ENCODE data around the gene SLC12A7. TPM values are rescaled to one million over a fixed set of nuclear protein-coding genes. Genes with fewer than 3 reads are reported as not detected.
A peak's percentile ranks its signal among the peaks of the same experiment; 100 is the strongest.

SLC12A7 gene
- polyA plus RNA-seq, 1 donor: 76.6 TPM

DNA sequence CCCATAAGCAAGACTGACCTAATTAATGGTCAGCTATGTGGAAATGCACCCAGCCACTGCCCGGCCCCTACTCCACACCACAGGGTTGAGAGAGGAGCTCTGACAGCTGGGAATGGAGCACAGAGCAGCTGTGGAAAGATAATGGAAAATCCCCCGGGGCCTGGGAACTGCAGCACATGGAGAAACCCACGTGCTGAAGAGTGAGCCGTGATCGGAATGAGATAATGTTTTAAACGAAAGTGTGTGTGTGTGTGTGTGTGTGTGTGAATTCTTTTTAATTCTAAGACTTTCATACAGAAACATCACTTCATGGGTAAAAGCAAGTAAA is 13.1 kb upstream of the SLC12A7 start:
- Histone ChIP-seq H3K4me3 (ENCODE audit: low read length) (no peak overlapping the region), H3K4me1 (ENCODE audit: control insufficient read depth, insufficient read depth, low read length) (peaks cover 44% of the 10 kb centered on the region), H3K27ac (ENCODE audit: low read length) (no peak overlapping the region), H3K36me3 (ENCODE audit: control insufficient read depth, insufficient read depth, low read length) (no peaks in the 10 kb centered on the region), H3K9me3 (ENCODE audit: control insufficient read depth, low read depth, low read length) (peaks cover 6% of the 10 kb centered on the region), H3K27me3 (ENCODE audit: control insufficient read depth, insufficient read depth, low read length) (no peaks in the 10 kb centered on the region)
- 60% methylated on average over 2 of the region's 6 CpGs for WGBS (ENCODE audit: insufficient coverage, low lambda C conversion rate)
- no peak for DNase-seq

DNA sequence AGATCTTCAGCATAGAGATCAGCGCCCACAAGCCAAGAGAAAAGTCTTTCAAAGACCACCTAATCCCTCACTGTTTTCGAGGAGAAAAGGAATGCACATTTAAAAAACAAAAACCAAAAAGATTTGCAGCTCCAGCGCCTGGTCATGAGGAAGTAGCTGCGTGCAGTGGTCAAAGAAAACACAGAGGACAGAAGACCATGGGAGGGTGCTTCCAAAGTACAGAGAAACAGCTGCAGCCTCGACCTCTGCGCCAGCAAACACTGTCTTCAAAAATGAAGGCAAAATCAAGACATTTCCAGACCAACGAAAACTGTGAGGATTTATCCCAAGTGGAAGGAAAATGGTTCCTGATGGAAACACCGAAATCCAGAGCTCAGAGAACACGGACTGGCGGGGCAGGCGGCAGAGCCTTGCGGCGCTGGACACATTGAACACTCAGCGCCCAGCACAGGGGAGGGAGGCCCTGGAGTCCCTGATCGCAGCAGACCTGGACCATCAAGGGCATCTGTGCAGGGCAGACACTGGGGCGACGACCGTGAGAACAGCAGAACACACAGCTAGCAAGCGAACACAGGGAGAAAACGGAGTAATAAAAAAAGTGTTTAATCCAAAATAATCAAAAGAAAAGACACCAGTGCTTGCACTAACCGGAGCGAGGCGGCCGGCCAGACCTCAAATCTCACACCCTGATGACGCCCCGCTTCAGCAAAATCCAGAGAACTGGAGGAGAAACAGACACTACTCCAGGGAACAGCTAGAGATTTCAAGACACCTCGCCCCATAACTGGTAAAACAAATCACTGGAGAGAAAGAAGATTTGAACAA is 12.6 kb upstream of the SLC12A7 start:
- Histone ChIP-seq H3K9me3 (ENCODE audit: control insufficient read depth, low read depth, low read length) (peaks cover 6% of the 10 kb centered on the region), H3K27ac (ENCODE audit: low read length) (no peak overlapping the region), H3K4me1 (ENCODE audit: control insufficient read depth, insufficient read depth, low read length) (peaks cover 44% of the 10 kb centered on the region), H3K36me3 (ENCODE audit: control insufficient read depth, insufficient read depth, low read length) (no peaks in the 10 kb centered on the region), H3K27me3 (ENCODE audit: control insufficient read depth, insufficient read depth, low read length) (no peaks in the 10 kb centered on the region), H3K4me3 (ENCODE audit: low read length) (no peak overlapping the region)
- WGBS (ENCODE audit: insufficient coverage, low lambda C conversion rate): no CpG with 5 or more reads among the region's 27 CpGs
- no peak for DNase-seq

DNA sequence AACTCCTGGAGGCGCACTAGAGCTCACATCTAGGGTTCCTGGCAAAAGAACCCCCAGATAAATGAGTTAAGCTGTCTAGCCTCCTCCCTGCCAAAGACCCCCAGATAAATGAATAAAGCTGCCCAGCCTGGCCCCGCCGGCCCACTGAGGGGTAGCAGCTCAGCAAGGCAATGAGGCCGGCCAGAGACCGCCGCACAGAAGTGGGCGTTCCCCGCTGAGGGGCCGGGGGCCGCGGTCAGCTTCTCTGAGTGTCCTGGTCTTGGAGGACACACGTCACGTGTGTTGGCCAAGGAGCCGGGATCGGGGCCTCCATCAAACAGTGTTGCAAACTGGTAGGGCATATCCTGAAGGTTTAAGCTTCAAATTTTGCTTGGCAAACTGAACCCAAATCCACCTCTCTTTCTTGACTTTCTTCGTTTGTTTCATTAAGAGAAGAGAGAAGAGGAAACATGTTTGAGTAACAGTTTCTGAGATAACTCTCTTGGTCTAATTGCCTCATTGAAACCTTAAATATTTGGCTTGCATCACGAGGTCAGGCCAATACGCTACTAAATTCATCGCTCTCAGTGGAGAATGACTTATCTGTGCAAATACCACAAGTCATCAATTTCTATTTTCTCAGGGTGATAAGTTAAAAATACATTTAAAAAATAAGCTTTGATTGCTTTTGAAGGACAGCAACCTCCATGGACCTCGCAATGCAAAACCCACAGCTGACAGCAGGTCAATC is 11.7 kb upstream of the SLC12A7 start:
- Histone ChIP-seq H3K36me3 (ENCODE audit: control insufficient read depth, insufficient read depth, low read length) (no peaks in the 10 kb centered on the region), H3K4me3 (ENCODE audit: low read length) (no peak overlapping the region), H3K27ac (ENCODE audit: low read length) (peak overlapping the region; percentile 58), H3K4me1 (ENCODE audit: control insufficient read depth, insufficient read depth, low read length) (peaks cover 45% of the 10 kb centered on the region), H3K27me3 (ENCODE audit: control insufficient read depth, insufficient read depth, low read length) (no peaks in the 10 kb centered on the region), H3K9me3 (ENCODE audit: control insufficient read depth, low read depth, low read length) (peaks cover 6% of the 10 kb centered on the region)
- DNase-seq: no peak
- WGBS (ENCODE audit: insufficient coverage, low lambda C conversion rate): no CpG with 5 or more reads among the region's 20 CpGs

DNA sequence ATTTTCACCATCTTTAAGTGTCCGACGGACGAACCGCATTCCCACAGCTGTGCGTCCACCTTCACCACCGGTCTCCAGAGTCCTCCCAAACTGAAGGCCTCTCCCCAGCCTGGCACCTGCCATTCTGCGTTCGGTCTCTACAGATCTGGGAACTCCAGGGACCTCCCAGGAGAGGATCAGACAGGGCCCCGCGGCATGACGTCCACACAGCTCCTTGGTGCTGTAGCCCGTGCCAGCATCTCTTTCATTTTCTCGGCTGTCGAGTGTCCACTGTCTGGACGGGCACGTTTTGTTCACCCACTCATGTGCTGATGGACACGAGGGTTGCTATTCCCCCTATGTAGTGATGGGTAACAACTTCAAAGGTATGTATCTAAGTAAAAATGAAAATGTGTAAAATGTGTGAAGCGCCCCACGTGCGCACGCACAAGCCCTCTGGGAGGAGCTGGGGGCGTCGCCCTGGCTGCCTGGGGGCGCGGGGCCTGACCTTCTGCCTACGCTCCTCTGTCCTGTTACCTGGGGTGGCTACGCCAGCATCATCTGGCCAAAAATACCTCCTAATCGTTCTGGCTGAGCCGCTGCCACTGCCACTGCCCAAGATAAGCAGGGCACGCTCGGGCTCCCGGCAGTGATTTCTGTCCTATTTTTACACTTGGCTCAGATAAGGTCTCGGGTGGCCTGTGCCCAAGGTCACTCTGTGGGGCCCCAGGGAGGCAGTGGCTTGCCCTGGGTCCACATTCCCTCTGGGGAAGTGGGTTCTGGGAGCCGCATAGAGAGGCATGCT is 10.8 kb upstream of the SLC12A7 start:
- peak overlapping the region; percentile 58 for H3K27ac ChIP-seq (ENCODE audit: low read length)
- peak; percentile 36 to 55 for DNase-seq

DNA sequence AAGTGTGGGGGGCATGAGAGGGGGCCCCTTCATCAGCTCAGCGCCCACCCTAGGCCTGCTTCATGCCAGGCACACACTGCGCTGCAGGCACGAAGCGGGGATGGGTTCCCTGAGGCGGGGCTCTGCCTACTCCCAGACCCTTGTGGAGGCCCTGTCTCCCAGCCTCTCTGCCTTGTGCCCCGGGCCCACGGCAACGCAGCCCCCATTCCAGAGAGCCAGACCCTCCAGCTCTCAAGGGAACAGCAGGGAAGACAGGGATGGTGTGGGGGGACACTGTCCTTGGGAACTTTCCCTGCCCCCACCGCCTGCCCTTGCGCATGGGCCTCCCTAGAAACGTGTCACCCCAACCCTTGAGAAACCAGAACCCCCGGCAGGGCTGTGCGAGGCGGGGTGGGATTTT is 10.0 kb upstream of the SLC12A7 start:
- Histone ChIP-seq H3K27me3 (ENCODE audit: control insufficient read depth, insufficient read depth, low read length) (no peaks in the 10 kb centered on the region), H3K27ac (ENCODE audit: low read length) (no peak overlapping the region), H3K4me3 (ENCODE audit: low read length) (no peak overlapping the region), H3K4me1 (ENCODE audit: control insufficient read depth, insufficient read depth, low read length) (peaks cover 49% of the 10 kb centered on the region), H3K36me3 (ENCODE audit: control insufficient read depth, insufficient read depth, low read length) (no peaks in the 10 kb centered on the region), H3K9me3 (ENCODE audit: control insufficient read depth, low read depth, low read length) (peaks cover 6% of the 10 kb centered on the region)
- WGBS (ENCODE audit: insufficient coverage, low lambda C conversion rate): no CpG with 5 or more reads among the region's 14 CpGs
- DNase-seq: no peak

More for the DNA sequence above, 10.8 kb upstream of the SLC12A7 start:
- no peaks in the 10 kb centered on the region for H3K27me3 ChIP-seq (ENCODE audit: control insufficient read depth, insufficient read depth, low read length)
- no peaks in the 10 kb centered on the region for H3K36me3 ChIP-seq (ENCODE audit: control insufficient read depth, insufficient read depth, low read length)
- no CpG with 5 or more reads among the region's 34 CpGs for WGBS (ENCODE audit: insufficient coverage, low lambda C conversion rate)
- H3K9me3 ChIP-seq (ENCODE audit: control insufficient read depth, low read depth, low read length): peaks cover 6% of the 10 kb centered on the region
- peaks cover 45% of the 10 kb centered on the region for H3K4me1 ChIP-seq (ENCODE audit: control insufficient read depth, insufficient read depth, low read length)
- no peak overlapping the region for H3K4me3 ChIP-seq (ENCODE audit: low read length)

DNA sequence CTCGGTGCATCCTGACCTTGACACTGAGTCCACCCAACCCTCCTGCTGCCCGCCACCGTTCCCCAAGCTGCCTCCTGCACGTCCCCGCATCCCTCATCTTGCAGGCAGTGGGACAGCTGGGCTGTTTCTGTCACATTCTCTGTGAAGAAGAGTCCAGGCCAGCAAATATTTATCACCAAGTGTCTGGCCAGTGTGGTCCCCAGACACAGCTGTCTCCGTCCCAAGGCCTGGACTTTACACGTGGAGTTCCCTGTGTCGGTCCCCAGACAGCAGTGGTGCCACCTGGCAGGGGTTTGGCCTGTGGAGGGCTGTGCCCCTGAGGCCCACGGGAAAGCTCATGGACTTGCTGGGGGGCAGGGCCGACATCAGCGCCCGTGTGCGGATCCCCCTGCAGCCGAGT is 9.2 kb upstream of the SLC12A7 start:
- WGBS (ENCODE audit: insufficient coverage, low lambda C conversion rate): no CpG with 5 or more reads among the region's 14 CpGs
- peaks cover 49% of the 10 kb centered on the region for H3K4me1 ChIP-seq (ENCODE audit: control insufficient read depth, insufficient read depth, low read length)
- H3K27me3 ChIP-seq (ENCODE audit: control insufficient read depth, insufficient read depth, low read length): no peaks in the 10 kb centered on the region
- no peak for DNase-seq
- peaks cover 6% of the 10 kb centered on the region for H3K9me3 ChIP-seq (ENCODE audit: control insufficient read depth, low read depth, low read length)
- H3K4me3 ChIP-seq (ENCODE audit: low read length): no peak overlapping the region
- no peaks in the 10 kb centered on the region for H3K36me3 ChIP-seq (ENCODE audit: control insufficient read depth, insufficient read depth, low read length)
- H3K27ac ChIP-seq (ENCODE audit: low read length): no peak overlapping the region

DNA sequence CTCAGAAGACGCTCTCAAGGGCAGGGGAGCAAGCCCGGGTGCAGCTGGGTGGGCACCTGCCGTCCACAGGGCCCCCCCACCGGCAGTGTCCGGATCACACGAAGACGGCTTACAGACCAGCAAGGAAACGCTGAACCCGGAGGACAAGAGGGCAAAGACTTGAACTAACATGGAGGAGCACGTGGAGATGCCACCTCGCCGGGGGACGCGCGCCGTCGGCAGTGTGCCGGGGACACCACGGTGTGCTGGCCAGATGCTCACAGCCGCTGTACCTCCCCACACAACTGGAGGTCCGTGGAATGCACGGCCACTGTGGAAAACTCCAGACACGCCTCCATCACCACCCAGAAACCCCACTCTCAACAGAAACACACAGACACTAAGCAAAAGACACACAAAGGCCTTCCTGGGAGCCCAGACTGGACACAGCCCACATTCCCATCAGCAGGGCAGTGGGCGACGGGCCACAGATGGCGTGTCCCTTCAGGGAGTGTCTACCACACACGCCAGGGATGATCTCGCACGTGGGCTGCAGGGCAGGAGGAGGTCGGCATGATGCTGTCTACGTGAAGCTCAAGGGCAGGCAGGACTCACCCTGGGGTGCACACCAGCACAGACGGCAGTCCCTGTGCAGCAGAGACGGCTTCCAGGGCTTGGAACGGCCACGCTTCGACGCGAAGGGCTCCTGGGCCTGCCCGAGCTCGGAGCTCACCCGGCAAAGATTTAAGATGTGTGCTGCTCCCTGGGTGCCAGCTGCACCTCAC is 8.6 kb upstream of the SLC12A7 start:
- Histone ChIP-seq H3K4me1 (ENCODE audit: control insufficient read depth, insufficient read depth, low read length) (peaks cover 49% of the 10 kb centered on the region), H3K9me3 (ENCODE audit: control insufficient read depth, low read depth, low read length) (peaks cover 6% of the 10 kb centered on the region), H3K27ac (ENCODE audit: low read length) (no peak overlapping the region), H3K4me3 (ENCODE audit: low read length) (no peak overlapping the region), H3K36me3 (ENCODE audit: control insufficient read depth, insufficient read depth, low read length) (no peaks in the 10 kb centered on the region), H3K27me3 (ENCODE audit: control insufficient read depth, insufficient read depth, low read length) (no peaks in the 10 kb centered on the region)
- DNase-seq: no peak
- WGBS (ENCODE audit: insufficient coverage, low lambda C conversion rate): no CpG with 5 or more reads among the region's 41 CpGs

DNA sequence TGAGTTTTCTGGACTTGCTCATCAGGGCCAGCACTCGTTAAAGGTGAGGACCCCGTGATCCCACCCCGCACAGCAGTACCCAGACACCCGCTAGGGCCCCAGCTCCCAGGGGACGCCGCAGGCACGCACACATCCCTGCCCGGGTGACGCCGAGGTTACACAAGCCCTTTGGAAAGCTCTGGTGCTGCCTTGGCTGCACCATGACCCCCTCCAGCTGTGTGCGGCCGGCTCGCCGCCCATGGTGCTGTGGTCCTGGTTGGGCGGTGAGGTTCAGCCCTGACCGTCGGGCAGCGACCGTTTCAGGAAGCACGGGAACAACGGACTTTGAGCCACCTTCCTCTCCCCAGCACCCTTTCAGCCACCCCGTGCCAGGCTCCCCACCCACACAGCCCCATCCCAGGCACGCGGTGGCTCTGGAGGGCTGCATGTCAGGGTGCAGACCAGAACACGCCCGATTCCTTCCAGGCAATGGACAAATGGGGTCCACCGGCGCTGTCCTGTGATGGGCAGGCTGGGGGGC is 7.5 kb upstream of the SLC12A7 start:
- peak overlapping the region; percentile 45 for H3K27ac ChIP-seq (ENCODE audit: low read length)
- peaks cover 46% of the 10 kb centered on the region for H3K4me1 ChIP-seq (ENCODE audit: control insufficient read depth, insufficient read depth, low read length)
- no peaks in the 10 kb centered on the region for H3K27me3 ChIP-seq (ENCODE audit: control insufficient read depth, insufficient read depth, low read length)
- H3K9me3 ChIP-seq (ENCODE audit: control insufficient read depth, low read depth, low read length): peaks cover 4% of the 10 kb centered on the region
- H3K4me3 ChIP-seq (ENCODE audit: low read length): no peak overlapping the region
- peak; percentile 74 to 81 for DNase-seq
- H3K36me3 ChIP-seq (ENCODE audit: control insufficient read depth, insufficient read depth, low read length): no peaks in the 10 kb centered on the region
- WGBS (ENCODE audit: insufficient coverage, low lambda C conversion rate): no CpG with 5 or more reads among the region's 28 CpGs

DNA sequence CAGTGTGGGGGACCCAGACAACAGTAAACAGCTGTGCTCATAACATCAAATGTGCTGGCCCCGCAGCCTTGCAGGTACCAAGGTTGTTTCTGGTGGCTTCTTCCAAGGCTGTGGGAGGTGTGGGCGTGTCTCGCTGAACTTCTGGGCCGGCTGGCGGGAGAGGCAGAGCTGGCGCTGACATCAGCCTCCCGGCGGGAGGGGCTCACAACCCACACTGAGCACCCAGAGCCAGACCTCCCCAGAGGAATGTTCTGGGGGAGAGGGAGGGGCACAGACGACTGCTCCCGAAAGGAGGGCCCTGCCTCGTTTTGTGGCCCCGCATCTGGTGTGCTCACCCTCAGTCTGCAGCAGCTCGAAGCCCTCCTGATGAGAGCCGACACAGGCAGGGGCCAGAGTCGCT is 6.9 kb upstream of the SLC12A7 start:
- H3K27me3 ChIP-seq (ENCODE audit: control insufficient read depth, insufficient read depth, low read length): no peaks in the 10 kb centered on the region
- WGBS (ENCODE audit: insufficient coverage, low lambda C conversion rate): no CpG with 5 or more reads among the region's 15 CpGs
- H3K9me3 ChIP-seq (ENCODE audit: control insufficient read depth, low read depth, low read length): peaks cover 3% of the 10 kb centered on the region
- H3K36me3 ChIP-seq (ENCODE audit: control insufficient read depth, insufficient read depth, low read length): no peaks in the 10 kb centered on the region
- peak; percentile 74 to 81 for DNase-seq
- peak overlapping the region; percentile 45 for H3K27ac ChIP-seq (ENCODE audit: low read length)
- no peak overlapping the region for H3K4me3 ChIP-seq (ENCODE audit: low read length)
- H3K4me1 ChIP-seq (ENCODE audit: control insufficient read depth, insufficient read depth, low read length): peaks cover 40% of the 10 kb centered on the region
